MM.1S (cell line): ENCODE results near the gene DMBT1.

Source experiments
- CTCF ChIP-seq: fragments of 300-600 bp; sonication (generic); IDR thresholded peaks from 2 replicates; pipeline ENCODE4 v1.5.1; 2016; ENCODE audit warnings: antibody characterized with exemption, low read length, mixed read lengths
- EZH2 ChIP-seq: fragments of 300-600 bp; sonication (generic); optimal IDR thresholded peaks from 2 replicates; pipeline ENCODE3; 2017; ENCODE audit warnings: low read depth, mild to moderate bottlenecking, antibody characterized with exemption, low read length, mixed read lengths
- EZH2phosphoT487 ChIP-seq: fragments of 300-600 bp; sonication (generic); IDR thresholded peaks from 2 replicates; pipeline ENCODE4 v1.6.1; 2018; ENCODE audit warnings: antibody characterized with exemption, low read length

- no peak for TF ChIP-seq CTCF
- TF ChIP-seq EZH2, result no peak
- TF ChIP-seq EZH2phosphoT487, result no peak
Measured at GRCh38 chr10:122550427-122550826, 10.1 kb upstream of the DMBT1 start.
